ENCODE data around the gene BMP2. TPM values are rescaled to one million over a fixed set of nuclear protein-coding genes. Genes with fewer than 3 reads are reported as not detected.

BMP2 gene
- total RNA-seq, 1 donor from 2014 or later = 13.1 TPM

DNA sequence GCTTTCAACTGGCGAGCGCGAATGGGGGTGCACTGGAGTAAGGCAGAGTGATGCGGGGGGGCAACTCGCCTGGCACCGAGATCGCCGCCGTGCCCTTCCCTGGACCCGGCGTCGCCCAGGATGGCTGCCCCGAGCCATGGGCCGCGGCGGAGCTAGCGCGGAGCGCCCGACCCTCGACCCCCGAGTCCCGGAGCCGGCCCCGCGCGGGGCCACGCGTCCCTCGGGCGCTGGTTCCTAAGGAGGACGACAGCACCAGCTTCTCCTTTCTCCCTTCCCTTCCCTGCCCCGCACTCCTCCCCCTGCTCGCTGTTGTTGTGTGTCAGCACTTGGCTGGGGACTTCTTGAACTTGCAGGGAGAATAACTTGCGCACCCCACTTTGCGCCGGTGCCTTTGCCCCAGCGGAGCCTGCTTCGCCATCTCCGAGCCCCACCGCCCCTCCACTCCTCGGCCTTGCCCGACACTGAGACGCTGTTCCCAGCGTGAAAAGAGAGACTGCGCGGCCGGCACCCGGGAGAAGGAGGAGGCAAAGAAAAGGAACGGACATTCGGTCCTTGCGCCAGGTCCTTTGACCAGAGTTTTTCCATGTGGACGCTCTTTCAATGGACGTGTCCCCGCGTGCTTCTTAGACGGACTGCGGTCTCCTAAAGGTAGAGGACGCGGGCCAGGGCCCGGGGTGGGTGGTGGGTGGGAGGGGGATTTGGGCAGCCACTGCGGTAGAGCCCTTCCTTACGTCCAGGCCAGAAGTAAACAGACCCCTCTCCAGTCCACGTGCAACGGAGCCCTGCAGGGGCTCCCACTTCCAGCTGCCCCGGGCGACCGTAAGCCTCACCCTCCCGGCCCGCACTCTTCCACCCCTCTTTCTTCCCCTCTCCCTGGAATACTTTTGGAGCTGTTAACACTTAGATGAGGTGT, 998 bp downstream of the BMP2 start:
- peak in 1 of 2 donors; percentile 35 for DNase-seq (ENCODE audit: low read depth in 2 of 2)

DNA sequence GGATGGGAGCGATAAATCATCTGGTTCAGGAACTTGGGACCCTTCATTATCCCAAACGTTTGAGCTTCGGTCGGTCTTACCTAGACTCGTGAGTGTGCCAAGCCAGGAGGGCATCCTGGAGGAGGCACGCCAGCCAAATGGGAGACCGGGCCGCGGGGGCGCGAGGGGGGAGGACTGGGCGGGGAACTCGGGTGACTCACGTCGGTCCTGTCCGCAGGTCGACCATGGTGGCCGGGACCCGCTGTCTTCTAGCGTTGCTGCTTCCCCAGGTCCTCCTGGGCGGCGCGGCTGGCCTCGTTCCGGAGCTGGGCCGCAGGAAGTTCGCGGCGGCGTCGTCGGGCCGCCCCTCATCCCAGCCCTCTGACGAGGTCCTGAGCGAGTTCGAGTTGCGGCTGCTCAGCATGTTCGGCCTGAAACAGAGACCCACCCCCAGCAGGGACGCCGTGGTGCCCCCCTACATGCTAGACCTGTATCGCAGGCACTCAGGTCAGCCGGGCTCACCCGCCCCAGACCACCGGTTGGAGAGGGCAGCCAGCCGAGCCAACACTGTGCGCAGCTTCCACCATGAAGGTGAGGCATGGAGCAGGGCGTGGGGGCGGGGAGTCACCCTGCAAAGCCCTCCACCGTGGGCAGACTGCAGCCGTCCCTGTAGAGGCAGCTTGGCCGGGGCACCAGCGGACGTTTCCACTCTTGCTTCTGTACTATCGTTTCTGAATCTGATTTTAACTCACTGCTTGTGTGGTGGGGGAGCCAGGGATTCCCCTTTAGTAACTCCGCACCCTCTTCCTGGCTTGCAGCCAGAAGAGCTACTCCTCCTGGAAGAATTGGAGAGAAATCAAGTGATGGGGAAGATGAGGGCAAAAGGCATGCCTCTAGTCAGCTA, 2.7 kb downstream of the BMP2 start:
- DNase-seq (ENCODE audit: low read depth in 2 of 2) = peak in 1 of 2 donors; percentile 66

DNA sequence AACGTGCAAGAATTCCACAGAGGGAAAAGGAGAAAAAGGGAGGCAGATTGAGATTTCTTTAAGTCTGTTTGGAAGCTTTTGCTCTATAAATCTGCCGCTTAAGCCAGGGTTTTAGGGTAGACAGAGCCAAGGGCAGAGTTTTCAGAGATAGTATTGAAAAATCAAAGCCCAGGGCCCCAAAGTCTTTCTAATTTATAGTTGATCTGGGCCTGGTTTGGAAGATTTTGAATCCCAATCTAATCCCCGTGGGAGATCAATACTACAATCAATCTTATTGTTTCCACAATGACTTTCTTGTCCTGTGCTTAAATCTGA, 3.3 kb downstream of the BMP2 start:
- no peak for DNase-seq (ENCODE audit: low read depth in 2 of 2)

DNA sequence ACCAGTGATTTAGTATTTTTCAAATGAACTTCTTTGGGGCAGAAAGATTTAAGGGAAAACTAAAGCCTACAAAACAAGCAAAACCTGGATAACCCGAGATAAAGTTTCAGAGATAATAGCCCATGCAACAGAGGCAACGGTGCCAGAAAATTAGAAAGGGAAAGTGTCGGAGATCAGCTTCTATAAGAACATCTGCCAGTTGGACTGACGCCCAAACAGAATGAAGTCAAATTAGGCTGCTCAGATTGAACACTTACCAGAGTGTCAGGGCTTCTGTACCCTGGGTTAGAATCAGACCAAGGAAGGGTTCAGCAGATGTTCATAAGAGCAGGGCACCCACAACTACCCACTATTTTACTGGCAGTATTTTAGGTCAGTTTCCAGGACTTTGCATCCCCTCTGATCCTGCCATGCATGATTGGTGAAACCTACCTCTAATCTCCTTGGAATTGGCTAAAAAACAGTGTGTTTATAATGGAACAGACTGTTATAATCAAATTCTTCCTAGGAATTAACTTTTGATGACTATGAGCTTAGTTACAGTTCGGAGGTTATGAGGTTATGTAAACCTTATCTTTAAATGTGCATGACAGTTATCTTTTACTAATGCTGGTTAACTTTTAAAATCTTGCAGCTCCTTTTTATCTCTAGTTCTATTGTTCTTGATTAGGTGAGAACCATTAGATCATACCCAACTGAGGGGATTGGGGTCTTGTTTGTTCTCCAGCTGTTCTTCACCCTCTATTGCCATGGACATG, 13.1 kb downstream of the BMP2 start:
- DNase-seq (ENCODE audit: low read depth in 2 of 2) = no peak

DNA sequence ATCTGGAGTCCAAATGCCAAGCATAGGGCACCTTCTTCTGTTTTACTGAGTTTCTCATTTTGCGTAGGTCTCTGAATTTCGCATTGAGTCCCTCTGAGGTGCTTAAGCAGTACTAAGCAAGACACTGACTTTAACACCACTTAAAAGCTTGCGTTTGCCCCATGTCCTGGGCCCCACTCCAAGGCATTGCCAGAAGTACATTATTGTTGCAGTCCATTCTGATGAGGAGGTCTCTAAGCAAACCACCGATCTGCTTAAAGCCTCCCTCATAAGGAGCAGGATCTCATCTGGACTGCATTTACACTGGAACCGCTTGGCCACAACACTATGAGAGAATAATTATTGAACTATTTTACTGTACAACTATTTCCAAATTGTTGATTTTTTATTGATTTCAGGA, 16.3 kb downstream of the BMP2 start:
- no peak for DNase-seq (ENCODE audit: low read depth in 2 of 2)

DNA sequence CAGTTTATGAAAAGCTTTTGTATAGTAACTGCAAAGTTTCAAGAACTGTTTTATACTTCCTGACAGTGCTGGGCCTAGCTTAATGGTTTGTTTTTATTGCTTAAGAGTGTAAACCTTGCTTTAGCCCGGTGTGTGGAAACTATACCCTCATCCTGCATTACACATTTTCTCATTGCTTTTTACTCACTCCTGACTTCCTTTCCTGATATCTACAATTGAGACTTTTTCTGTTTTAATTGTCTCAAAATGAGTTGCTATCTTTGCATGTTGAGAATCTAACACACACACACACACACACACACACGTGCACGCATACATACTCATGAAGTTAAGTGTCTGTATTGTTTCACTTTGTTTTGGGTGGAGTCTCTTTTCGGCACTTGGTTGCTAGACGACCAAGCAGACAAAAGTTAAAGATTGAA, 16.7 kb downstream of the BMP2 start:
- DNase-seq (ENCODE audit: low read depth in 2 of 2) = no peak

DNA sequence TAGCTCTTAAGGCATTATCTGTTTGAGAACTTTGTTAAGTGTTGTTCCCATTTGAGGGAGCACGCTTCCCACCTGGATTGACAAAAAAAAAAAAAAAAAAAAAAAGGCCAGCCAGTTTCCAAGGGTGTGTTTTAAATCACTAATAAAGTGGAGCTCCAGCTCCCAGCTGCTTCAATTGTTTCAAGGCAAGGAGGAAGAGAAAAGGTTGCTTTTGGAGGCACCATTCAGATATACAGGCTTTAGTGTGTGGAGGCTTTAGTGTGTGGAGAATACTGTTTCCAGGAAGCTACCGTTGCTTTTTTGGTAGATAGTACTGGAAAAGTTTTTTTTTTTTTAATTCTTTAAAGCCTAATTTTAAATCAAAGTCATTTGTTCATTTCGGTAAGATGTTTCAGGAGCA, 17.3 kb downstream of the BMP2 start:
- DNase-seq (ENCODE audit: low read depth in 2 of 2) = no peak

DNA sequence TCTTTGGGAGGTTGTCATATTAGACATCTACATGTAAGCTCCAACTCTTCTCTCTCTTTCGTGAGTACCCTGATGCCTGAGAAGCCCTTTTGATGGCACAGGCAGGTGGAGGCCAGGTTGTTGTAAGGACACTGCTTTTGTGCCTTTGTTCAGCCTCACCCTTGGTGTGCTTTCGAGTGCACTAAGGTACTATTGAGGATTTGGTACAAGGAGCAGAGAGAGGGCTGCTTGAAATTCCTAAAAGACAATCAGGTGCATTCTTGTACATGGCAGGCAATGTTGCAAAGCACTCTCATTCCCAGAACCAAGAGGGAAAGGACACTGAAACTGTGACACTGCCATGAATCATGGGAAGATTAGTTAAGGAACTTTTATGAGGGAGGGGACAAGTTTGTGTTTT, 19.1 kb downstream of the BMP2 start:
- DNase-seq (ENCODE audit: low read depth in 2 of 2) = no peak

DNA sequence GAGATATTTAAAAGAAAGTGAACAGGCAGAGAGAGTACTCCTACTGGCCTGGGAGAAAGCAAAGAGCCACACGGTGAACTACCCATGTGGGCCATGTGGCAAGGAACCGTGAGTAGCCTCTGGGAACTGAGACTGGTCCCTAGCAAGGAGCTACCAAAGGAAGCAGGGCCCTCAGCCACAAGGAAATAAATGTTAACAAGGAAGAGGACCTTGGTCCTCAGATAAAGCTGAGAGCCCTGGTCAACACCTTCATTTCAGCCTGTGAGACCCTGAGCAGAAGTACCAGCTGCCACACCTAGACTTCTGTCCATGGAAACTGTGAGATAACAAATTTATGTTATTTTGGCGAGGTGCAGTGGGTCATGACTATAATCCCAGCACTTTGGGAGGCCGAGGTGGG, 25.3 kb downstream of the BMP2 start:
- DNase-seq (ENCODE audit: low read depth in 2 of 2) = no peak

DNA sequence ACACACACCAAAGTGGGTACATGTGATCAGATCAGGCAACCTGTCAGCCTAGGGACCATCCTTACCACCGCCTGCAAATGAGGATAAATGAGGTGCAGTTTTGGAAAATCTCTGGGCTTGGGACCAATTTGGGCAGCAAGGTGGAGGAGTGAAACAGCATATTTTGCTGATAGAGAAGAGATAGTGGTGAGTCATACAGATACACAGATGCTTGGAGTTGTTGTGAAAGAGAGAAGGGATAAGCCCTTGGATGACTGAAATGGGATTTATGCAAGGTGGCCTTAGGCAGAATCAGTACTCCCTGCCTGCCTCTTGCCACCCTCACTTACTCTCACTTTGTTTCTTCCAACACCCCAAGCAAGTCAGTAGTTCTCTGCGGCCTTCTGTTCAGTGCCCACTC, 34.7 kb downstream of the BMP2 start:
- DNase-seq (ENCODE audit: low read depth in 2 of 2) = no peak

DNA sequence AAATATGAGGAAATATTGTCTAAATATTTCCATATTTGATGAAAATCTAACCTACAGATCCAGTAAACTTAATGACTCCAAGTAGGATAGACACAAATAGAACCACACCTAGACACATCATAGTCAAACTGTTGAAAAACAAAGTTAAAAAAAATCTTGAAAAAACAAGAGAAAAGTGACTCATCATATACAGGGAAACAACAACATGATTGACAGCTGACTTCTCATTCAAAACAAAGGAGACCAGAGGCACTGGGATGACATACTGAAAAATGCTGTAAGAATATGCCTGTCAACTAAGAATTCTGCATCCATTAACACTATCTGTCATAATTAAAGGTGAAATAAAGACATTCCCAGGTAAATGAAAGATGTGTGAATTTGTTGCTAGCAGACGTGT, 38.8 kb downstream of the BMP2 start:
- no peak for DNase-seq (ENCODE audit: low read depth in 2 of 2)

DNA sequence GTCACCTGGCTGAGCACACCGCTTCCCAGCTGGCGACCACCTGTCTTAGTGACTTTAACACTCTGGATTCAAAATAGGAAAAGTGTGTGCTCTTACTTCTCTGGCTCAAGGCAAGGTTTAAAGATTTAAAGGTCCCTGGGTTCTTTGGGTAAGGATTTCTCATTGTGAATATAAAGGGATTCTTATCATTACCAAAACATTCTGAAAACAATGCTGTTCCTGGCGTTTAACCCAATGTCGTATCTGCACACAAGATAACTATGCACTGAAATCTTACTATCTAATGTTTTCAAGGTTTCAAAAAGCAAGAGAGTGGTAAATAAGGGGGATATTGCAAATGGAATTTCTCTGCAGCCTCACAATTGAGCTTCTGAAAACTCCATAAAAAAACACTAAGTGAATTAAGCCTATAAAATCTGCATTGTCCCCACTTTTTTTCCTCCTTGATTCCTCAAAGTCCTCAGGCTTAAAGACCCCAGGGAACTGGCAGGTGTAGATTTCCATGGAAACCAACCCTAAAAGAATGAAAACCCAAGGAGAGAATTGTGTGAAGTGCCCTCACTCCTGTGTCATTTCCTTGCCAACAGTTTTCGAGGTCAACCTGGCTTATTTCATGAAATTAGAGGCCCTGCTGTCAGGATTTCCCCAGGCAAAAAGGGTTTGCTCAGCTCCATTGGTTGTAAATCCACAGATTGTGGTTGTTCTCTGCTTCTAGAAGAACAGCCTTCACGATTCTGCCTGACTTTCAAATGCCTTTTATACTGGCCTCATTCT, 44.0 kb downstream of the BMP2 start:
- no peak for DNase-seq (ENCODE audit: low read depth in 2 of 2)

DNA sequence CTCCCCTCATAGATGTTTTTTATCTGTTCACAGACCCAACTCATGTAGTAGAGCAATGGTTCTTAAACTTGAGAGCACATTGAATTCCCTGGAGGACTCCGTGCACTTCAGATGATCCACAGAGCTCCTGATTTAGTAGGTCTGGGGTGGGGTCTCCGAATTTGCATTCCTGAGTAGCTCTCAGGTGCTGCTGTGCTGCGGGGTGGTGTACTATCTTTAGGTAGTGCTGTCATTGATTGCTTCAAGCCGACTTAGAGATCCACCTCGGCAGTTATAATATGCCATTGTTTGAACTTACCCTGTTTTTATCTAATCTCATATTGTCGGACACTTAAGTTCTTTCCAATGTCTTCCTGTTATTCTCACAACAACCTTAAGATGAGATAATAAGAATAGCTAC, 45.0 kb downstream of the BMP2 start:
- no peak for DNase-seq (ENCODE audit: low read depth in 2 of 2)

DNA sequence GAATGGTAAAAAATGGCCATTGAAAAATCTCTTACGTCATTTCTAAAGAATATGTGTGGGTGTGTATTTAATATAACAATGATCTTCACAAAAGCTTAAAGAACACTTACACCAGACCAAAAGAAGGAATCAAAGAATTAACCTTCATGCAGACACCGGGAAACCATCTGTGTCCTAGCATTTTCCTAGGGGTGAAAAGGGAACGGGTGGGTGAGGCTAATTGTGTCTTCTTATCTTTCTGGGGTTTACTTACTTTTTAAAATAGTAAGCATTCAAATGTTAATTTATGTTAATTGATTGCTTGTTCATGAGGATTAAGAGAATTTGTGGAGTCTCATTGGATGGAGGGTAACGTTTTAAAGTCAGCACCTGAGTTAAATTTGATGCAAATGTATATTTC, 47.5 kb downstream of the BMP2 start:
- no peak for DNase-seq (ENCODE audit: low read depth in 2 of 2)

DNA sequence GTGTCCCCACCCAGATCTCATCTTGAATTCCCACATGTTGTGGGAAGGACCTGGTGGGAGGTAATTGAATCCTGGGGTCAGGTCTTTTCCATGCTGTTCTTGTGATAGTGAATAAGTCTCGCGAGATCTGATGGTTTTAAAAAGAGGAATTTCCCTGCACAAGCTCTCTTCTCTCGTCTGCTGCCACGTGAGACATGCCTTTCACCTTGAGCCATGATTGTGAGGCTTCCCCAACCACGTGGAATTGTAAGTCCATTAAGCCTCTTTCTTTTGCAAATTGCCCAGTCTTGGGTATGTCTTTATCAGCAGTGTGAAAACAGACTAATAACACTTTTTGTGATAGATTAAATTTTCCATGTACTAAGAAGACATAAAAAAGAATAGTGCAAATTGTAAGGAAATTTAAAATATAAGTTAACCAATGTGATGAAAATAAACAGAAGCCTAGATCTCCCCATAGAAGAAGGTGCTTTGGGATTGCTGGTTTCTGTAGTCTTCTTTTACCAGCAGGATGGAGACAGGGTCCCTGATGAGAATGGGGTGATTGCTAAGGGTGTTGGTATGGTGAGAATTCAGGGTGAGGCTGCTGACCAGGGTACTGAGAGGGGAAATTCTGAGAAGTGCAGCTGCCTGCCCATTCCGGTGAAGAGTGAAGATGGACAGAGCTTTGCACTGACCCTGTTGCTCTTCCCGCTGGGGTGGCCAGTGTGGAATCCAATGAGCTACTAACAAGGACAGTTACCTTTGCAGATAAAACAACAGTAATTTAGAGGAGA, 50.7 kb downstream of the BMP2 start:
- DNase-seq (ENCODE audit: low read depth in 2 of 2) = no peak

DNA sequence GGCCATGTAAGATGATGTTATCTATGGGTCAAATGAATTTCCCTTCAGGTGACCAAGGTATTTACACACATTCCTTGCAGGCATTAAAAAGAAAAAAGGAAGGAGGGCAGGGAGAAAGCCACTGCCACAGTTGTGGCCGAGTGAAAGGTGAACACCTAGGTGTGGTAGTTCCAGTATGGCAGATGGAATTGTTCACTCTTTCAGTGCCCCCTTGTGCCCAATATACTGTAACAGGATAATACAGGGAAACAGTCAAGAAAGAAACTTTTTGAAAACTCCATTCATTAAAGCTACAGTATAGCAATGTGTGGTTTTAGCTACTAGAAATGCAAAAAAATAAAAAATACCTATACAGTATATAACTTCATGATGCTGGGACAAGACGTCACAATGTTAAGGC, 52.1 kb downstream of the BMP2 start:
- DNase-seq (ENCODE audit: low read depth in 2 of 2) = peak; percentile 45 to 48

DNA sequence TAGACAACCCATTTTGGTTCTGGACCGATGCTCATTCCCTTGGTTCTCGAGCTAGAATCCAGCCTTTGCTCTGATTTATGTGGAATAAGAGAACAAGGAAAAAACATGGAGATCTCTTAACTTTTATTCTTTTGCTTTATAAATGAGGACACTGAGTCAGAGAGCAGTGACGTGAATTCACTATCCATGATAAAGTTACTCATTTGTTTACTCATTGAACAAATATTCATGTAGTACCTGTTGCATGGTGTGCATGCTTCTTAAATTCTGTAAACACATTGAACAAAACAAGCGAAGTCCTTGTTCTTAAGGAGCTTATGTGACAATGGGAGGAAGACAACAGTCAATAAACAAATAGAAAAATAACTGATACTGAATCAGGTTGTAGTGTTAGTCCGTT, 56.9 kb downstream of the BMP2 start:
- no peak for DNase-seq (ENCODE audit: low read depth in 2 of 2)

DNA sequence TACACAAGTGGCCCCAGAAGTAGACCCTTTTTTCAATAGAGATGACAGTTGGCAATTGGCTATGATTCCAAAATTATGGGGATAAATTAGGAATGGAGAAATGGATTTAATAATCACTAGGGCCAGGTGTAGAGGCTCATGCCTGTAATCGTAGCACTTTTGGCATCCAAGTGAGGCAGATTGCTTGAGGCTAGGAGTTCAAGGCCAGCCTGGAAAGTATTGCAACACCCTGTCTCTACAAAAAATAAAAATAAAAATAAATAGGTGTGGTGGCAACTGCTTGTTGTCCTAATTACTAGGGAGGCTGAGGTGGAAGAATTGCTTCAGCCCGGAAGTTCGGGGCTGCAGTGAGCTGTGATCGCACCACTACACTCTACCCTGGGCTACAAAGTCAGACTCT, 60.0 kb downstream of the BMP2 start:
- DNase-seq (ENCODE audit: low read depth in 2 of 2) = no peak

DNA sequence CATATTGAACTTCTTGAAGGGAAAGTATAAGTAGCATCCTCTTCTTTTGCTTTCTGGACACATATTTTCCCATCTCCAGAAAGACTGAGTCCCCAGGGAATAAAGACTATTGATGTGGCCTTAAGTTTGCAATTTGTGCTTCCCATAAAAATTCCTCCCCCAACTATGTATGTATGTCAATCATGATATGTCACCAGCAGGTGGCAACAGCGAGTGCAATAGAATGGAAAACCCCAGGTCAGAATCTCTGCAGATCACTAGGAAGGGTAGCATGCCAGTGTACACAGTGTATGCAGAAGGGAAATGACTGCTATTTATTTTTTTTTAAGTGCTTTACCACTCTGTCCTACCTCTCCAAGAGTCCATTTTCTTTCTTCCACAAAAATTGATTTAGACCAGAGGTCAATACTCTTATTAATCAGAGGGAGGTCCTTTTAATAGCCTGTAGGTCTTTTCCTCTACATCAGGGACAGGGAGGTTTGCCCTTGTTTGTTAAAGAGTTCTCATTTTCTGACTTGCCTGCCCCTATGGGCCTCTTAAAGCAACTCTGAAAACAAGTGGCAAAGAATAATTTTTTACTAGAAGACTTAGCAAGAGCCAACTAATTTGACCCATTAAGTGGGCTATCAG, 61.4 kb downstream of the BMP2 start:
- DNase-seq (ENCODE audit: low read depth in 2 of 2) = peak; percentile 68 to 76
